IMR-90 (cell line): ENCODE measurements around the gene PPP5C. TPM values are rescaled to one million over a fixed set of nuclear protein-coding genes. Genes with fewer than 3 reads are reported as not detected.
A peak's percentile ranks its signal among the peaks of the same experiment; 100 is the strongest.

ENCODE experiments used
- ATAC-seq: fragments of 200-7000 bp; cut with Tn5 transposase; 2 replicates; pipeline ENCODE4 v1.9.1; 2020; ENCODE audit warnings: low read depth, mild to moderate bottlenecking, moderate library complexity
- BruUV-seq: library from RNA; stranded (reverse); fragments of 400-500 nt; replicated peaks from 2 replicates; lab custom pipeline; 2021; lab: Mats Ljungman, UMichigan
- CTCF ChIA-PET: fragments of 300-600 bp; formaldehyde crosslinking; extraction: SDS; loops from one replicate; lab custom pipeline; 2021; ENCODE audit warnings: antibody characterized with exemption; lab: Yijun Ruan, JAX
- POLR2A ChIA-PET: fragments of 300-600 bp; sonication (Branson Sonifier 250); formaldehyde crosslinking; loops from one replicate; lab custom pipeline; 2022; ENCODE audit warnings: antibody characterized with exemption; ENCODE audit not compliant: unreplicated experiment; lab: Charles Lee
- DNase-seq: peaks from one replicate; pipeline ENCODE4 v3.0.0; 2013
- H2AFZ ChIP-seq: replicated peaks from 2 replicates; pipeline ENCODE3; 2013; ENCODE audit warnings: low read length, mild to moderate bottlenecking; ENCODE audit not compliant: poor library complexity
- H2AK5ac ChIP-seq: 2 replicates; pipeline ENCODE4 v1.6.1; 2013; ENCODE audit warnings: low read depth, low read length, inconsistent platforms
- H2AK9ac ChIP-seq: replicated peaks from 2 replicates; pipeline ENCODE3; 2013; ENCODE audit warnings: mild to moderate bottlenecking, low read depth, low read length, moderate library complexity; ENCODE audit not compliant: poor library complexity
- H2BK120ac ChIP-seq: 2 replicates; pipeline ENCODE4 v1.6.1; 2013; ENCODE audit warnings: low read depth, low read length, inconsistent platforms
- H2BK15ac ChIP-seq: 3 replicates; pipeline ENCODE4 v1.6.1; 2013; ENCODE audit warnings: low read depth, low read length, inconsistent platforms
- H2BK20ac ChIP-seq: 2 replicates; pipeline ENCODE4 v1.6.1; 2013; ENCODE audit warnings: low read depth, mild to moderate bottlenecking, inconsistent platforms, low read length, moderate library complexity
- H2BK5ac ChIP-seq: 2 replicates; pipeline ENCODE4 v1.6.1; 2013; ENCODE audit warnings: mild to moderate bottlenecking, low read depth, low read length, inconsistent platforms; ENCODE audit not compliant: poor library complexity, severe bottlenecking
- H3K14ac ChIP-seq: replicated peaks from 2 replicates; pipeline ENCODE4 v1.6.1; 2013; ENCODE audit warnings: low read depth, low read length, inconsistent platforms
- H3K18ac ChIP-seq: 2 replicates; pipeline ENCODE4 v1.6.1; 2013; ENCODE audit warnings: low read depth, low read length, control low read depth
- H3K23ac ChIP-seq: 2 replicates; pipeline ENCODE4 v1.6.1; 2013; ENCODE audit warnings: low read depth, low read length, inconsistent platforms
- H3K27ac ChIP-seq: 2 replicates; pipeline ENCODE4 v1.5.1; 2013; ENCODE audit warnings: mild to moderate bottlenecking, control low read depth, low read length; ENCODE audit not compliant: insufficient read depth
- H3K27me3 ChIP-seq: 2 replicates; pipeline ENCODE4 v1.6.1; 2013; ENCODE audit warnings: low read length; ENCODE audit not compliant: control insufficient read depth, insufficient read depth
- H3K36me3 ChIP-seq: 2 replicates; pipeline ENCODE4 v1.6.1; 2013; ENCODE audit warnings: low read length, mixed read lengths; ENCODE audit not compliant: control insufficient read depth, insufficient read depth
- H3K4ac ChIP-seq: 2 replicates; pipeline ENCODE4 v1.6.1; 2013; ENCODE audit warnings: low read depth, low read length, inconsistent platforms
- H3K4me1 ChIP-seq: 2 replicates; pipeline ENCODE4 v1.6.1; 2013; ENCODE audit warnings: low read length, mixed read lengths; ENCODE audit not compliant: control insufficient read depth, insufficient read depth
- H3K4me2 ChIP-seq: 2 replicates; pipeline ENCODE4 v1.6.1; 2013; ENCODE audit warnings: low read depth, mild to moderate bottlenecking, control low read depth, low read length, moderate library complexity
- H3K4me3 ChIP-seq: 2 replicates; pipeline ENCODE4 v1.5.1; 2013; ENCODE audit warnings: low read depth, mild to moderate bottlenecking, control low read depth, low read length, moderate library complexity; ENCODE audit not compliant: insufficient read depth
- H3K56ac ChIP-seq: 2 replicates; pipeline ENCODE4 v1.6.1; 2013; ENCODE audit warnings: low read length, inconsistent platforms; ENCODE audit not compliant: insufficient read depth; ENCODE audit errors: extremely low read depth
- H3K79me1 ChIP-seq, 2 experiments: 2 replicates each; pipeline ENCODE4 v1.6.1; 2013; ENCODE audit warnings: low read length in 2 of 2, inconsistent platforms in 1 of 2, low read depth in 1 of 2
- H3K9ac ChIP-seq: 2 replicates; pipeline ENCODE4 v1.6.1; 2013; ENCODE audit warnings: low read depth, low read length, control low read depth
- H3K9me1 ChIP-seq: 2 replicates; pipeline ENCODE4 v1.6.1; 2013; ENCODE audit warnings: low read length, inconsistent platforms; ENCODE audit not compliant: insufficient read depth
- H3K9me3 ChIP-seq: 2 replicates; pipeline ENCODE4 v1.6.1; 2013; ENCODE audit warnings: low read length; ENCODE audit not compliant: control insufficient read depth, insufficient read depth
- H4K20me1 ChIP-seq: 2 replicates; pipeline ENCODE4 v1.6.1; 2013; ENCODE audit warnings: low read length, inconsistent platforms; ENCODE audit not compliant: insufficient read depth
- H4K5ac ChIP-seq: 2 replicates; pipeline ENCODE4 v1.6.1; 2013; ENCODE audit warnings: mild to moderate bottlenecking, low read depth, low read length, control low read depth
- H4K8ac ChIP-seq, 2 experiments: 2 replicates each; pipeline ENCODE4 v1.6.1; 2013; ENCODE audit warnings: low read depth in 2 of 2, low read length in 2 of 2, control low read depth in 1 of 2, inconsistent platforms in 1 of 2
- H4K91ac ChIP-seq: 2 replicates; pipeline ENCODE4 v1.6.1; 2013; ENCODE audit warnings: low read depth, low read length, inconsistent platforms; ENCODE audit not compliant: insufficient read depth
- CHD1 ChIP-seq: IDR thresholded peaks from 2 replicates; pipeline ENCODE4 v1.6.1; 2012; ENCODE audit warnings: low read depth, low read length, improper control_type of control experiment
- FOS ChIP-seq: fragments of 150-350 bp; IDR thresholded peaks from 2 replicates; pipeline ENCODE4 v1.6.1; 2016; ENCODE audit warnings: low read depth, low read length
- WGBS, 2 experiments: methylation state at CpG; one replicate each; pipeline versions ENCODE4 v1.1.5 to v1.1.7; 2013; ENCODE audit warnings: missing lambda C conversion rate in 2 of 2; ENCODE audit not compliant: insufficient read length in 1 of 2; ENCODE audit errors: extremely low coverage in 2 of 2; 5-methylcytosine and 5-hydroxymethylcytosine counted together
- dilution Hi-C: fragments of 300-500 bp; cut with HindIII; formaldehyde crosslinking; loops from one replicate; pipeline ENCODE4 v1.14.3; 2018; ENCODE audit warnings: low sequenced_read_pairs; ENCODE audit not compliant: unreplicated experiment
- in situ Hi-C: fragments of 300-500 bp; cut with MboI; formaldehyde crosslinking; loops from 3 replicates; pipeline ENCODE4 v1.14.3; 2019; ENCODE audit warnings: low sequenced_read_pairs, inconsistent platforms, mixed read lengths
- intact Hi-C: fragments of 100-400 bp; cut with micrococcal nuclease; formaldehyde crosslinking; loops from 2 replicates; pipeline ENCODE4 v1.10.0; 2022
- polyA plus RNA-seq, 3 experiments: library from polyadenylated mRNA; depleted of rRNA; stranded (reverse); fragments of >200 nt; gene quantifications; 2 replicates each; pipeline ENCODE4 v1.2.3, GENCODE V29; 2012; ENCODE audit warnings: low replicate concordance in 1 of 3
- total RNA-seq: library from RNA; depleted of rRNA; stranded (reverse); fragments of >200 nt; gene quantifications from 2 replicates; pipeline ENCODE4 v1.2.3, GENCODE V29; 2012

The PPP5C gene
- total and polyA plus RNA-seq, 2 of the 4 experiments (the other 2 are of a cell fraction) = 80.5 to 128 TPM

DNA sequence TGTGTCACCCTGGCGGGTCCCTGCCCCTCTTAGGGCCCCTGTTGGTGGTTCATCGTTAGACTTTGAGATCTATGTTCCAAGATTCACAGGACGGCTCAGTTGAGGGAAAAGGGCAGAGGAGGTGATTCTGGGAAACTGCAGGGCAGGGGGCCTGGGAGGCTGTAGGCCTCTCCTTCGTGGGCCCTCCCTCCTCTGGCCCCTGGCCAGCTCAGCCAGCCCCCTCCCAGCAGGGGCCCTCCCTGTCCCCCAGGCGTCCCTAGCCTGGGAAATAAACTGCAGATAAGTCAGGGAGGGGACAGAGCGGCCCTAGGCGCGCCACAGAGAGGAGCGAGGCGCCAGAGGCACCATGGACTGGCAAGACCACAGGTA is 43.6 kb upstream of the PPP5C start:
- CTCF ChIA-PET = no interaction called here
- no peak overlapping the region for H2AK5ac ChIP-seq
- POLR2A ChIA-PET = no interaction called here
- BruUV-seq = no TSS peak
- H3K56ac ChIP-seq = no peak overlapping the region
- H3K4me1 ChIP-seq = peaks cover 6% of the 10 kb centered on the region; the same call in 1 of the 2 replicates
- dilution Hi-C loops = no loop called here
- H3K9me3 ChIP-seq = peaks cover 9% of the 10 kb centered on the region
- H3K23ac ChIP-seq = no peak overlapping the region
- ATAC-seq (no peak), DNase-seq (no peak)
- no peak overlapping the region for H2BK120ac ChIP-seq
- no peak overlapping the region for H3K18ac ChIP-seq
- 40% methylated on average over 1 of the region's 10 CpGs; no CpG with 5 or more reads in 1 of the 2 experiments for WGBS, 2 experiments
- no peak overlapping the region for H2AK9ac ChIP-seq
- intact Hi-C loops = no loop called here
- peak overlapping the region; percentile 51 for H2AFZ ChIP-seq
- H3K36me3 ChIP-seq = no peaks in the 10 kb centered on the region
- H3K9me1 ChIP-seq = no peaks in the 10 kb centered on the region
- no peak overlapping the region for H4K8ac ChIP-seq
- H4K20me1 ChIP-seq = no peaks in the 10 kb centered on the region
- no peak overlapping the region for H4K91ac ChIP-seq
- H2BK20ac ChIP-seq = no peak overlapping the region
- H3K4me2 ChIP-seq = no peak overlapping the region
- no peak overlapping the region for H3K14ac ChIP-seq
- no peaks in the 10 kb centered on the region for H3K79me1 ChIP-seq
- no peak overlapping the region for H3K27ac ChIP-seq
- H3K27me3 ChIP-seq = peaks cover 23% of the 10 kb centered on the region
- no peak overlapping the region for H3K4ac ChIP-seq
- in situ Hi-C loops = no loop called here
- TF ChIP-seq CHD1 (no peak), FOS (no peak)
- no peak overlapping the region for H4K5ac ChIP-seq
- H2BK15ac ChIP-seq = no peak overlapping the region
- no peak overlapping the region for H2BK5ac ChIP-seq
- no peak overlapping the region for H3K9ac ChIP-seq
- no peak overlapping the region for H3K4me3 ChIP-seq
